K562 (cell line): ENCODE data around the gene GTPBP6.

Experiments used
- CTCF ChIP-seq, 3 experiments: IDR thresholded peaks in 2 of 3; conservative IDR thresholded peaks in 1 of 3; 2 replicates each; pipeline ENCODE4 v1.5.1; 2011 to 2012; ENCODE audit warnings: low read length in 3 of 3, mild to moderate bottlenecking in 3 of 3, control low read depth in 2 of 3, improper control_type of control experiment in 1 of 3, inconsistent platforms in 1 of 3, low read depth in 1 of 3, mixed read lengths in 1 of 3, moderate library complexity in 1 of 3; ENCODE audit not compliant: insufficient read depth in 2 of 3
- NR4A1 ChIP-seq, 2 experiments: fragments of 250-450 bp in 1 of 2; fragments of 450-650 bp in 1 of 2; sonication (Bioruptor Pico) in 1 of 2; IDR thresholded peaks; 2 replicates each; pipeline versions ENCODE4 v1.4.0 to v1.6.1; 2016 to 2020; ENCODE audit warnings: mild to moderate bottlenecking in 2 of 2, missing compliant biosample characterization in 1 of 2, missing genetic modification characterization in 1 of 2, moderate library complexity in 1 of 2
- RAD21 ChIP-seq, 2 experiments: fragments of 250-450 bp in 1 of 2; fragments of 450-650 bp in 1 of 2; sonication (Bioruptor Pico) in 1 of 2; formaldehyde crosslinking in 1 of 2; IDR thresholded peaks in 1 of 2; conservative IDR thresholded peaks in 1 of 2; 2 replicates each; pipeline versions ENCODE4 v1.4.0 to v1.8.0; 2020 to 2022; ENCODE audit warnings: mild to moderate bottlenecking in 2 of 2, moderate library complexity in 1 of 2
- SMAD3 ChIP-seq: fragments of 450-650 bp; formaldehyde crosslinking; conservative IDR thresholded peaks from 2 replicates; pipeline ENCODE4 v1.4.0; 2020; ENCODE audit warnings: mild to moderate bottlenecking
- TCF3 ChIP-seq: sonication (generic); formaldehyde crosslinking; IDR thresholded peaks from 2 replicates; pipeline ENCODE4 v1.4.0; 2020; ENCODE audit warnings: mild to moderate bottlenecking, missing genetic modification reagents
- YY1 ChIP-seq, 3 experiments: IDR thresholded peaks; 2 replicates each; pipeline ENCODE4 v1.6.1; 2011; ENCODE audit warnings: low read length in 2 of 3, mild to moderate bottlenecking in 2 of 3, moderate library complexity in 2 of 3, borderline replicate concordance in 1 of 3, control low read depth in 1 of 3, low read depth in 1 of 3; ENCODE audit not compliant: insufficient read depth in 3 of 3, insufficient replicate concordance in 2 of 3, control insufficient read depth in 1 of 3, insufficient read length in 1 of 3; ENCODE audit errors: extremely low read depth in 1 of 3
- ZNF140 ChIP-seq: fragments of 250-450 bp; sonication (Bioruptor Pico); IDR thresholded peaks from 2 replicates; pipeline ENCODE4 v1.8.0; 2021; ENCODE audit warnings: moderate library complexity, mild to moderate bottlenecking, inconsistent platforms
- ZNF778 ChIP-seq: fragments of 450-650 bp; formaldehyde crosslinking; IDR thresholded peaks from 2 replicates; pipeline ENCODE4 v1.4.0; 2020; ENCODE audit warnings: mild to moderate bottlenecking, moderate library complexity
- TF ChIP-seq, protein P1 (sequence below): fragments of 450-650 bp; formaldehyde crosslinking; IDR thresholded peaks from 2 replicates; pipeline ENCODE4 v1.4.0; 2022; ENCODE audit warnings: mild to moderate bottlenecking, moderate library complexity

- TF ChIP-seq TCF3 (CRISPR knock-in tag): no peak
- TF ChIP-seq YY1 (IDR thresholded peaks at IDR 0.05; ENCODE audit: borderline replicate concordance in 1 of 3, control insufficient read depth in 1 of 3, extremely low read depth in 1 of 3, insufficient read depth in 3 of 3, insufficient read length in 1 of 3, insufficient replicate concordance in 2 of 3, low read depth in 1 of 3, low read length in 2 of 3): no peak
- TF ChIP-seq ZNF140: no peak
- TF ChIP-seq, protein P1, sequence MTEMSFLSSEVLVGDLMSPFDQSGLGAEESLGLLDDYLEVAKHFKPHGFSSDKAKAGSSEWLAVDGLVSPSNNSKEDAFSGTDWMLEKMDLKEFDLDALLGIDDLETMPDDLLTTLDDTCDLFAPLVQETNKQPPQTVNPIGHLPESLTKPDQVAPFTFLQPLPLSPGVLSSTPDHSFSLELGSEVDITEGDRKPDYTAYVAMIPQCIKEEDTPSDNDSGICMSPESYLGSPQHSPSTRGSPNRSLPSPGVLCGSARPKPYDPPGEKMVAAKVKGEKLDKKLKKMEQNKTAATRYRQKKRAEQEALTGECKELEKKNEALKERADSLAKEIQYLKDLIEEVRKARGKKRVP (CRISPR knock-in tag): no peak
- no peak for TF ChIP-seq CTCF (IDR thresholded peaks at IDR 0.05 in 2 of 3, conservative IDR thresholded peaks at IDR 0.05 in 1 of 3; ENCODE audit: insufficient read depth in 2 of 3, low read depth in 1 of 3, low read length in 3 of 3)
- TF ChIP-seq SMAD3 (CRISPR knock-in tag): no peak
- TF ChIP-seq NR4A1 (CRISPR knock-in tag; IDR thresholded peaks at IDR 0.05): no peak
- no peak for TF ChIP-seq NR4A1 (tag; IDR thresholded peaks at IDR 0.05)
- no peak for TF ChIP-seq RAD21 (CRISPR knock-in tag; conservative IDR thresholded peaks at IDR 0.05 in 1 of 2, IDR thresholded peaks at IDR 0.05 in 1 of 2)
- TF ChIP-seq ZNF778 (CRISPR knock-in tag): no peak
These were observed 60.8 kb downstream of the GTPBP6 start for GRCh38 chrX:257681-258289.
